ENCODE data around the gene PTGIS.

- TF ChIP-seq CTCF (conservative IDR thresholded peaks at IDR 0.05), result no peak
- TF ChIP-seq EZH2 (IDR thresholded peaks at IDR 0.05; ENCODE audit: low read depth), result no peak
These were observed 105.3 kb downstream of the PTGIS start for GRCh38 chr20:49462626-49463025.

Data from PC-9 (cell line).